ENCODE results near the gene ZNF175. TPM values are rescaled to one million over a fixed set of nuclear protein-coding genes. Genes with fewer than 3 reads are reported as not detected.

Gene ZNF175
- total RNA-seq, 6 donors from 2014 or later: 5.3 to 23.3 (median 12.0) TPM

- H3K36me3 ChIP-seq: peaks cover 0 to 32% (median 6%) of the 10 kb centered on the region in 4 donors
- ATAC-seq (ENCODE audit: low FRiP score in 2 of 2) (no peak), DNase-seq (no peak)
- H3K27ac ChIP-seq: no peak overlapping the region
- TF ChIP-seq, protein P1, sequence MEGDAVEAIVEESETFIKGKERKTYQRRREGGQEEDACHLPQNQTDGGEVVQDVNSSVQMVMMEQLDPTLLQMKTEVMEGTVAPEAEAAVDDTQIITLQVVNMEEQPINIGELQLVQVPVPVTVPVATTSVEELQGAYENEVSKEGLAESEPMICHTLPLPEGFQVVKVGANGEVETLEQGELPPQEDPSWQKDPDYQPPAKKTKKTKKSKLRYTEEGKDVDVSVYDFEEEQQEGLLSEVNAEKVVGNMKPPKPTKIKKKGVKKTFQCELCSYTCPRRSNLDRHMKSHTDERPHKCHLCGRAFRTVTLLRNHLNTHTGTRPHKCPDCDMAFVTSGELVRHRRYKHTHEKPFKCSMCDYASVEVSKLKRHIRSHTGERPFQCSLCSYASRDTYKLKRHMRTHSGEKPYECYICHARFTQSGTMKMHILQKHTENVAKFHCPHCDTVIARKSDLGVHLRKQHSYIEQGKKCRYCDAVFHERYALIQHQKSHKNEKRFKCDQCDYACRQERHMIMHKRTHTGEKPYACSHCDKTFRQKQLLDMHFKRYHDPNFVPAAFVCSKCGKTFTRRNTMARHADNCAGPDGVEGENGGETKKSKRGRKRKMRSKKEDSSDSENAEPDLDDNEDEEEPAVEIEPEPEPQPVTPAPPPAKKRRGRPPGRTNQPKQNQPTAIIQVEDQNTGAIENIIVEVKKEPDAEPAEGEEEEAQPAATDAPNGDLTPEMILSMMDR (IDR thresholded peaks at IDR 0.05): no peak
- TF ChIP-seq POLR2AphosphoS5 (IDR thresholded peaks at IDR 0.05) (no peak), POLR2A (IDR thresholded peaks at IDR 0.05) (no peak)
- H3K4me1 ChIP-seq: peaks cover 11 to 18% (median 16%) of the 10 kb centered on the region in 4 donors
- H3K9me3 ChIP-seq: no peaks in the 10 kb centered on the region
- no peaks in the 10 kb centered on the region for H3K27me3 ChIP-seq
- no peak overlapping the region for H3K4me3 ChIP-seq
- 83 to 96% methylated on average over 3 to 4 of the region's 4 CpGs for WGBS, 2 donors
Observed at GRCh38 chr19:51572908-51573307, 1.8 kb downstream of the ZNF175 start.

- peaks cover 0 to 34% (median 7%) of the 10 kb centered on the region in 4 donors for H3K36me3 ChIP-seq
- ATAC-seq (ENCODE audit: low FRiP score in 2 of 2) (no peak), DNase-seq (no peak)
- WGBS, 2 donors: 81 to 86% methylated on average over 3 of the region's 3 CpGs
- no peak for TF ChIP-seq POLR2AphosphoS5 (IDR thresholded peaks at IDR 0.05)
- TF ChIP-seq POLR2A (IDR thresholded peaks at IDR 0.05): no peak
- TF ChIP-seq, protein P1 (IDR thresholded peaks at IDR 0.05): no peak
- no peak for TF ChIP-seq EP300 (IDR thresholded peaks at IDR 0.05)
- H3K4me1 ChIP-seq: peaks cover 11 to 18% (median 16%) of the 10 kb centered on the region in 4 donors
- no peak overlapping the region for H3K27ac ChIP-seq
- H3K9me3 ChIP-seq: no peaks in the 10 kb centered on the region
- H3K27me3 ChIP-seq: no peaks in the 10 kb centered on the region
- no peak overlapping the region for H3K4me3 ChIP-seq
Observed at GRCh38 chr19:51573331-51573730, 2.2 kb downstream of the ZNF175 start.

DNA sequence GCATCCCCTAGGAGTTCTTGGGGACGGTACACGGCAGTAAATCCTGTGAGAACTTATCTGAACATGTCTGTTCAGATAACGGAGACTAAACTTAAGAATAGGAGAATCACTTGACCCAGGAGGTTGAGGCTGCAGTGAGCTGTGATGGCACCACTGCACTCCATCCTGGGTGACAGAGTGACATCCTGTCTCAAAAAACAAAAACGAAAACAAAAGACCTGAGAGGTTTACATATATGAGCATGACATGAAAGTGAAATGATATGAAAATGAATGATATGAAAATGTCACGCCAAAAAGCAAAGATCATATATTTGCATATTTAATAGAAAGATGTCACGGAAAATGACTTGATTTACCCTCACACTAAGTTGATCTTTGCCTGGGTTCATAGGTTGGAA, 5.8 kb downstream of the ZNF175 start:
- TF ChIP-seq POLR2AphosphoS5 (IDR thresholded peaks at IDR 0.05): no peak
- no peak overlapping the region for H3K4me3 ChIP-seq
- H3K27me3 ChIP-seq: no peaks in the 10 kb centered on the region
- H3K4me1 ChIP-seq: peaks cover 9 to 15% (median 12%) of the 10 kb centered on the region in 4 donors
- no peak for DNase-seq
- H3K9me3 ChIP-seq: no peaks in the 10 kb centered on the region
- H3K27ac ChIP-seq: no peak overlapping the region
- WGBS, 2 donors: 85 to 93% methylated on average over 6 of the region's 6 CpGs
- peaks cover 6 to 63% (median 19%) of the 10 kb centered on the region in 4 donors for H3K36me3 ChIP-seq
- no peak for ATAC-seq (ENCODE audit: low FRiP score in 2 of 2)

DNA sequence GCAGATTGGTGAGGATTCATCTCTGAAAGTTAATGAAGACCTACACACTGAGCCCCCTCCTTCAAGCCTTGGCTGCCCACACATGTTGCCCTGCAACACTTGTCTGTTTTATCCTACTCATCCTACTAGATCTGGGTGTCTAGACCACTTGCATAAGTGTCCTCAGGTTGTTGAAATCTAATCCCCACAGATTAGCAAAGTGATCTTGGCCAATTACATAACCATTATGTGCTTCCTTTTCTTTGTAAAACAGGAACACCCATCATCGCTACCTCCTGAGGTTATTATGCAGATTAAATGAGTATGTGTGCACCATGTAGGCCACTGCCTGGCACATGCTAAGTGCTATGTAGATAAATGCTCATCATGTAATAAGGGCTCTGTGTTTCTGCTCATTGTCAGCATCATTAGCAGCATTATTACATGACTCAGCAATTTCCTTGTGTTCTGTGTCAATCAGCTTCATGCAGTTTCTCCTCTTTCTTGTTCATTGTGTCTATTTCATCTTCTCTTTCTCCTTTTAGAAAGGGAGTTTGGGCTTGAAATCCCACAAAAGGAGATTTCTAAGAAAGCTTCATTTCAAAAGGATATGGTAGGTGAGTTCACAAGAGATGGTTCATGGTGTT, 15.1 kb downstream of the ZNF175 start:
- ATAC-seq (ENCODE audit: low FRiP score in 2 of 2) (no peak), DNase-seq (no peak)
- Histone ChIP-seq H3K27ac (no peak overlapping the region), H3K36me3 (peaks cover 9 to 60% (median 40%) of the 10 kb centered on the region in 4 donors), H3K4me3 (no peak overlapping the region), H3K27me3 (no peaks in the 10 kb centered on the region), H3K4me1 (no peaks in the 10 kb centered on the region), H3K9me3 (peaks cover 8 to 21% (median 17%) of the 10 kb centered on the region in 4 donors)
- 68 to 85% methylated on average over 1 of the region's 1 CpG for WGBS, 2 donors
- no peak for TF ChIP-seq POLR2A (IDR thresholded peaks at IDR 0.05)
- TF ChIP-seq POLR2AphosphoS5 (IDR thresholded peaks at IDR 0.05): no peak
- no peak for TF ChIP-seq EP300 (IDR thresholded peaks at IDR 0.05)

GRCh38 chr19:51586799-51587198, 15.7 kb downstream of the ZNF175 start:
- Histone ChIP-seq H3K27ac (no peak overlapping the region), H3K27me3 (no peaks in the 10 kb centered on the region), H3K4me3 (no peak overlapping the region), H3K36me3 (peaks cover 3 to 54% (median 35%) of the 10 kb centered on the region in 4 donors), H3K9me3 (peaks cover 8 to 21% (median 17%) of the 10 kb centered on the region in 4 donors), H3K4me1 (no peaks in the 10 kb centered on the region)
- ATAC-seq (ENCODE audit: low FRiP score in 2 of 2): no peak
- 92 to 98% methylated on average over 4 of the region's 4 CpGs for WGBS, 2 donors
- no peak for DNase-seq
- TF ChIP-seq, protein P1 (IDR thresholded peaks at IDR 0.05): no peak
- TF ChIP-seq EP300 (IDR thresholded peaks at IDR 0.05) (no peak), POLR2AphosphoS5 (IDR thresholded peaks at IDR 0.05) (no peak), POLR2A (IDR thresholded peaks at IDR 0.05) (no peak)
